Nephron (organoid): ENCODE results near the gene NOM1.
"Not testable (repeated sequence)": the region's sequence is repeated elsewhere in the genome, so short reads cannot be mapped to it uniquely, and the experiment has no call there.

Experiments
- H3K27ac Mint-ChIP-seq, 3 experiments: 2 replicates each; pipeline ENCODE4 v1.8.0; 2020; ENCODE audit warnings: mixed read lengths in 3 of 3, mild to moderate bottlenecking in 2 of 3, moderate library complexity in 1 of 3
- H3K27me3 Mint-ChIP-seq: 2 replicates; pipeline ENCODE4 v1.8.0; 2021; ENCODE audit warnings: low read depth, mild to moderate bottlenecking, moderate library complexity, mixed read lengths
- H3K36me3 Mint-ChIP-seq: 2 replicates; pipeline ENCODE4 v1.8.0; 2020; ENCODE audit warnings: low read depth, mixed read lengths
- H3K4me1 Mint-ChIP-seq: 2 replicates; pipeline ENCODE4 v1.8.0; 2020; ENCODE audit warnings: mixed read lengths
- H3K4me3 Mint-ChIP-seq, 3 experiments: 2 replicates each; pipeline ENCODE4 v1.8.0; 2020; ENCODE audit warnings: mild to moderate bottlenecking in 3 of 3, mixed read lengths in 3 of 3, moderate library complexity in 2 of 3
- H3K9me3 Mint-ChIP-seq: 2 replicates; pipeline ENCODE4 v1.8.0; 2020; ENCODE audit warnings: mixed read lengths
- TF ChIP-seq, protein P1 (sequence below), 3 experiments: fragments of 200-600 bp; sonication (generic); IDR thresholded peaks; one replicate each; pipeline ENCODE4 v1.5.0; 2021; ENCODE audit warnings: antibody characterized with exemption in 3 of 3; ENCODE audit not compliant: unreplicated experiment in 3 of 3

Gene NOM1

DNA sequence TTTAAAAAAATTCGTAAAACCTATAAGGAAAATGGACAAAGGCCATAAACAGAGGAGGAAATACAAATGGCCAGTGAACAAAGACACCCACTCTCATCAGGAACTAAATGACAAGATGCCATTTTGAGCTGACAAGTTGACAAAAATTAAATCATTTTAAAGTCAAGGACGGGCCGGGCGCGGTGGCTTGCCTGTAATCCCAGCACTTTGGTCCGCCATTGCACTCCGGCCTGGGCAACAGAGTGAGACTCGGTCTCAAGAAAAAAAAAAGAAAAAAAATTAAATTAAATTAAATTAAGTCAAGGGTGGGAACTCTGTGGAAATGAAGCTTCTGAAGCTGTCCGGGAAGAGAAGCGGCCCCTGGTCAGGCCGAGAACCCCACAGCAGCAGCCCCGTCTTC is 1.2 kb upstream of the NOM1 start:
- TF ChIP-seq, protein P1, sequence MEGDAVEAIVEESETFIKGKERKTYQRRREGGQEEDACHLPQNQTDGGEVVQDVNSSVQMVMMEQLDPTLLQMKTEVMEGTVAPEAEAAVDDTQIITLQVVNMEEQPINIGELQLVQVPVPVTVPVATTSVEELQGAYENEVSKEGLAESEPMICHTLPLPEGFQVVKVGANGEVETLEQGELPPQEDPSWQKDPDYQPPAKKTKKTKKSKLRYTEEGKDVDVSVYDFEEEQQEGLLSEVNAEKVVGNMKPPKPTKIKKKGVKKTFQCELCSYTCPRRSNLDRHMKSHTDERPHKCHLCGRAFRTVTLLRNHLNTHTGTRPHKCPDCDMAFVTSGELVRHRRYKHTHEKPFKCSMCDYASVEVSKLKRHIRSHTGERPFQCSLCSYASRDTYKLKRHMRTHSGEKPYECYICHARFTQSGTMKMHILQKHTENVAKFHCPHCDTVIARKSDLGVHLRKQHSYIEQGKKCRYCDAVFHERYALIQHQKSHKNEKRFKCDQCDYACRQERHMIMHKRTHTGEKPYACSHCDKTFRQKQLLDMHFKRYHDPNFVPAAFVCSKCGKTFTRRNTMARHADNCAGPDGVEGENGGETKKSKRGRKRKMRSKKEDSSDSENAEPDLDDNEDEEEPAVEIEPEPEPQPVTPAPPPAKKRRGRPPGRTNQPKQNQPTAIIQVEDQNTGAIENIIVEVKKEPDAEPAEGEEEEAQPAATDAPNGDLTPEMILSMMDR (IDR thresholded peaks at IDR 0.05; ENCODE audit: unreplicated experiment in 3 of 3): no peak
- peaks cover 14% of the 10 kb centered on the region for H3K4me1 Mint-ChIP-seq
- H3K27ac Mint-ChIP-seq: no peak overlapping the region
- no peaks in the 10 kb centered on the region for H3K9me3 Mint-ChIP-seq
- H3K36me3 Mint-ChIP-seq: peaks cover 13% of the 10 kb centered on the region
- peak overlapping the region; percentile 32 to 55 (median 53) for H3K4me3 Mint-ChIP-seq
- H3K27me3 Mint-ChIP-seq: peaks cover 17% of the 10 kb centered on the region

DNA sequence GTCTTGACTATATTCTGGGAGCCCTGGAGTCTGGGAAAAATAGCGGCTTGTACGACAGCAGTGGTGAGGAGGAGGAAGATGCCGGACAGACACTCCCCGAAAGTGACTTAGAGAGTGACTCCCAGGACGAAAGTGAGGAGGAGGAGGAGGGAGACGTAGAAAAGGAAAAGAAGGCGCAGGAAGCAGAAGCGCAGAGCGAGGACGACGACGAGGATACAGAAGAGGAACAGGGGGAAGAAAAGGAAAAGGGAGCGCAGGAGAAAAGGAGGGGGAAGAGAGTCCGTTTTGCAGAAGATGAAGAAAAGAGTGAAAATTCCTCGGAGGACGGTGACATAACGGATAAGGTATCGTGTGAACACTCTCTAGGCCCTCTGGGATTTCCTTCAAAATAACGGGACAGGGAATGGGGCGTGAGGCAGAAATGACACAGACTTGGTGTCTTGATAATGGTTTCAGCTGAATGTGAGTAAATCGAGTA is 908 bp downstream of the NOM1 start:
- H3K27ac Mint-ChIP-seq: peak overlapping the region; percentile 21 to 70 (median 68)
- H3K27me3 Mint-ChIP-seq: peaks cover 1% of the 10 kb centered on the region
- peaks cover 33% of the 10 kb centered on the region for H3K36me3 Mint-ChIP-seq
- peak overlapping the region; percentile 95 to 97 (median 96) for H3K4me3 Mint-ChIP-seq
- TF ChIP-seq, protein P1 (IDR thresholded peaks at IDR 0.05; ENCODE audit: unreplicated experiment in 3 of 3): no peak
- H3K4me1 Mint-ChIP-seq: peaks cover 14% of the 10 kb centered on the region
- no peaks in the 10 kb centered on the region for H3K9me3 Mint-ChIP-seq

DNA sequence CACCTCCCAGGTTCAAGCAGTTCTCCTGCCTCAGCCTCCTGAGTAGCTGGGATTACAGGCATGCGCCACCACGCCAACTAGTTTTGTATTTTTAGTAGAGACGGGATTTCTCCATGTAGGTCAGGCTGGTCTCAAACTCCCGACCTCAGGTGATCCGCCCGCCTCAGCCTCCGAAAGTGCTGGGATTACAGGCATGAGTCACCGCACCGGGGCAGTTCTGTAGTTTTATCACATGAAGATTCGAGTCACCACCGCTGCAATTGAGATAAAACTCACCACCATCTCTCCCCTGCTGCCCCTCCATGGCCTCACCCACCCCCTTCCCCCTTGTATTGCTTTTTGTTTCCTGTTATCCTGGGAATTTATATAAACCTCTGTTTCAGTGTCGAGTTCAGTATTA is 3.7 kb downstream of the NOM1 start:
- not testable (repeated sequence) for H3K9me3 Mint-ChIP-seq, H3K4me3 Mint-ChIP-seq, H3K27me3 Mint-ChIP-seq, H3K27ac Mint-ChIP-seq
- Mint-ChIP-seq H3K4me1 (peaks cover 14% of the 10 kb centered on the region), H3K36me3 (peaks cover 49% of the 10 kb centered on the region)

DNA sequence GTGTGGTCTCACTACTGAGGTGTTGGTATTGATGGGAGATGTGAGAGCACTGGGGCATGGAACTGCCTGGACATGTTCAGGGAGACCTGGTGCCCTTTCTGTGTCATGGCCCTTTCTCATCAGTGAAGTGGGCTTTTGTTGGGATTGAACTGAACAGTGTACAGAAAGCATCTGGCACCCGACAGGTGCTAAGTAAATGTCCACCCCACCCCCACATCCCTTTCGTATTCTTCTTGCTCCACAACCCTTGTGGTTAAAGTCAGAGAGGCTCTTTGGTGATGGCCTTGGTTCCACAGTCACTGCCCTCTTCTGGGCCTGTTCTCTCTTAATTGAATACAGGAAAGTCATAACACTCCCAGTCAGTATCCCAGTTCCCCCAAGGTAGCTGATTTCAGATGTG is 5.4 kb downstream of the NOM1 start:
- H3K27ac Mint-ChIP-seq: no peak overlapping the region

DNA sequence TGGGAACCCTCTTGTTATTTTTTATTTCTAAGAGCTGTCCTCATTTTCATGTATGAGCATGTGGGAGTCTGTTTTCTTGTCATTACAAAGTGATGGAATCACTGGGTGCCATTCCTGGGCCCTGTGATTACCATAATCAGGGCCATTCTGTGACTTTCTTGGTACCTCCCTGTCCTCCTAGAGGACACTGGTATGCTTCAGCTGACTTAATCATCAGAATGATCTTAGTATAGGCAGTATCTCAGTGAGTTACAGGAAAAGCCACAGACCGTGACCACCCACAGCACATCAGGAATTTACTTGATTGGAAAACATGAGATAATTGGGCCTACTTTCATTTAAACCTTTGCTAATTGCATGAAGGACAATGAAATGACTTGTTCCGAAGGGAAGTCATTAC is 7.2 kb downstream of the NOM1 start:
- Mint-ChIP-seq H3K27me3 (no peaks in the 10 kb centered on the region), H3K27ac (no peak overlapping the region), H3K36me3 (peaks cover 76% of the 10 kb centered on the region), H3K9me3 (no peaks in the 10 kb centered on the region), H3K4me1 (no peaks in the 10 kb centered on the region), H3K4me3 (no peak overlapping the region)
- TF ChIP-seq, protein P1 (IDR thresholded peaks at IDR 0.05; ENCODE audit: unreplicated experiment in 3 of 3): no peak

More for the DNA sequence above, 5.4 kb downstream of the NOM1 start:
- H3K27me3 Mint-ChIP-seq: no peaks in the 10 kb centered on the region
- no peak overlapping the region for H3K4me3 Mint-ChIP-seq
- no peaks in the 10 kb centered on the region for H3K9me3 Mint-ChIP-seq
- peaks cover 59% of the 10 kb centered on the region for H3K36me3 Mint-ChIP-seq
- TF ChIP-seq, protein P1 (IDR thresholded peaks at IDR 0.05; ENCODE audit: unreplicated experiment in 3 of 3): no peak
- H3K4me1 Mint-ChIP-seq: peaks cover 14% of the 10 kb centered on the region

DNA sequence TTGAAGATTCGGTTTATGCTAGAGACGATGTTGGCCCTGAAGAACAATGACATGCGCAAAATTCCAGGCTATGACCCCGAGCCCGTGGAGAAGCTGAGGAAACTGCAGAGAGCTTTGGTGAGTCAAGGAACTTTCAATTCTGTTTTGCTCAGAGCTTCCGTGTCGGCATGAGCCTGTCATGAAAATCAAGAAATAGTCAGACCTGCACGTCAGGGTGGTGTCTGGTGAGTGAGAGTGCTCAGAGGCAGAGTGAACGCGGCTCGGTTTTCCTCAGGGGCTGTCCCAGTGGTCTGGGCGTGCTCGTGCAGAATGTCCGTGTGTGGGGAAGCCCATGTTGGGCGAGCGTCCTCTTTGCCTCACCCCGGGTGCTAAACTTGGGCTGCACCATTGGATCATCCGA is 12.6 kb downstream of the NOM1 start:
- Mint-ChIP-seq H3K27ac (no peak overlapping the region), H3K27me3 (no peaks in the 10 kb centered on the region), H3K9me3 (no peaks in the 10 kb centered on the region), H3K4me3 (no peak overlapping the region), H3K36me3 (peaks cover 72% of the 10 kb centered on the region), H3K4me1 (no peaks in the 10 kb centered on the region)
- TF ChIP-seq, protein P1 (IDR thresholded peaks at IDR 0.05; ENCODE audit: unreplicated experiment in 3 of 3): no peak
